ENCODE results near the gene RPN2. TPM values are rescaled to one million over a fixed set of nuclear protein-coding genes. Genes with fewer than 3 reads are reported as not detected.

The RPN2 gene
- total and polyA plus RNA-seq, 4 donors: 153 to 241 (median 177) TPM

GRCh38 chr20:37259865-37260264, 80.7 kb downstream of the RPN2 start:
- WGBS: 60% methylated on average over 3 of the region's 3 CpGs
- H3K9ac ChIP-seq (ENCODE audit: low read depth in 1 of 2, low read length in 2 of 2): no peak overlapping the region
- TF ChIP-seq EGR1 (IDR thresholded peaks at IDR 0.05; ENCODE audit: low read depth in 2 of 2): no peak
- no peak for TF ChIP-seq RXRA (IDR thresholded peaks at IDR 0.05)
- TF ChIP-seq TAF1 (conservative IDR thresholded peaks at IDR 0.05): no peak
- TF ChIP-seq JUND (IDR thresholded peaks at IDR 0.05): no peak
- no peak for TF ChIP-seq MAX (IDR thresholded peaks at IDR 0.05)
- H3K9me3 ChIP-seq (ENCODE audit: control insufficient read depth in 4 of 4, low read length in 3 of 4): no peaks in the 10 kb centered on the region
- no peaks in the 10 kb centered on the region for H3K36me3 ChIP-seq (ENCODE audit: control insufficient read depth in 4 of 4, insufficient read depth in 3 of 4, low read depth in 1 of 4, low read length in 3 of 4)
- H3K27ac ChIP-seq (ENCODE audit: low read depth in 1 of 2, low read length in 2 of 2): no peak overlapping the region
- H3K4me3 ChIP-seq (ENCODE audit: low read depth in 1 of 3, low read length in 3 of 3): no peak overlapping the region
- DNase-seq (ENCODE audit: low spot score): no peak
- no peaks in the 10 kb centered on the region for H3K4me1 ChIP-seq (ENCODE audit: control insufficient read depth in 4 of 4, insufficient read depth in 4 of 4, low read length in 3 of 4)
- peaks cover 0 to 9% (median 0%) of the 10 kb centered on the region in 4 donors for H3K27me3 ChIP-seq (ENCODE audit: control insufficient read depth in 4 of 4, insufficient read depth in 4 of 4, low read length in 3 of 4)

GRCh38 chr20:37260923-37261322, 81.8 kb downstream of the RPN2 start:
- Histone ChIP-seq H3K4me3 (ENCODE audit: low read depth in 1 of 3, low read length in 3 of 3) (no peak overlapping the region), H3K36me3 (ENCODE audit: control insufficient read depth in 4 of 4, insufficient read depth in 3 of 4, low read depth in 1 of 4, low read length in 3 of 4) (no peaks in the 10 kb centered on the region), H3K9ac (ENCODE audit: low read depth in 1 of 2, low read length in 2 of 2) (no peak overlapping the region), H3K27ac (ENCODE audit: low read depth in 1 of 2, low read length in 2 of 2) (no peak overlapping the region), H3K27me3 (ENCODE audit: control insufficient read depth in 4 of 4, insufficient read depth in 4 of 4, low read length in 3 of 4) (peaks cover 0 to 9% (median 0%) of the 10 kb centered on the region in 4 donors), H3K9me3 (ENCODE audit: control insufficient read depth in 4 of 4, low read length in 3 of 4) (no peaks in the 10 kb centered on the region), H3K4me1 (ENCODE audit: control insufficient read depth in 4 of 4, insufficient read depth in 4 of 4, low read length in 3 of 4) (no peaks in the 10 kb centered on the region)
- no peak for DNase-seq (ENCODE audit: low spot score)
- 75% methylated on average over 4 of the region's 4 CpGs for WGBS
- TF ChIP-seq REST (IDR thresholded peaks at IDR 0.05): no peak

GRCh38 chr20:37261714-37262113, 82.6 kb downstream of the RPN2 start, which contains the start of gene GHRH:
Gene GHRH, minus strand, starts transcription at chr20:37261814. Its CDS starts 4,925 bp downstream, at chr20:37256889.
- WGBS: 74% methylated on average over 9 of the region's 9 CpGs
- DNase-seq (ENCODE audit: low spot score): no peak
- Histone ChIP-seq H3K4me3 (ENCODE audit: low read depth in 1 of 3, low read length in 3 of 3) (no peak within 1 kb of the TSS), H3K27me3 (ENCODE audit: control insufficient read depth in 4 of 4, insufficient read depth in 4 of 4, low read length in 3 of 4) (peaks cover 0 to 9% (median 0%) of the 10 kb centered on the region in 4 donors), H3K9me3 (ENCODE audit: control insufficient read depth in 4 of 4, low read length in 3 of 4) (no peaks in the 10 kb centered on the region), H3K27ac (ENCODE audit: low read depth in 1 of 2, low read length in 2 of 2) (no peak within 1 kb of the TSS), H3K9ac (ENCODE audit: low read depth in 1 of 2, low read length in 2 of 2) (no peak within 1 kb of the TSS), H3K4me1 (ENCODE audit: control insufficient read depth in 4 of 4, insufficient read depth in 4 of 4, low read length in 3 of 4) (no peaks in the 10 kb centered on the region), H3K36me3 (ENCODE audit: control insufficient read depth in 4 of 4, insufficient read depth in 3 of 4, low read depth in 1 of 4, low read length in 3 of 4) (no peaks in the 10 kb centered on the region)
- TF ChIP-seq CTCF (IDR thresholded peaks at IDR 0.05; ENCODE audit: low read depth, low read length, missing input control): no peak
- TF ChIP-seq MAX (IDR thresholded peaks at IDR 0.05): no peak
- no peak for TF ChIP-seq RXRA (IDR thresholded peaks at IDR 0.05)
- no peak for TF ChIP-seq HNF4A (conservative IDR thresholded peaks at IDR 0.05)
- no peak for TF ChIP-seq YY1 (IDR thresholded peaks at IDR 0.05)
- no peak for TF ChIP-seq ZBTB33 (IDR thresholded peaks at IDR 0.05)
- no peak for TF ChIP-seq FOXA1 (IDR thresholded peaks at IDR 0.05)
- no peak for TF ChIP-seq GABPA (IDR thresholded peaks at IDR 0.05 in 1 of 2, conservative IDR thresholded peaks at IDR 0.05 in 1 of 2)
- TF ChIP-seq ATF3 (IDR thresholded peaks at IDR 0.05): no peak
- no peak for TF ChIP-seq REST (IDR thresholded peaks at IDR 0.05)

Measured in liver (tissue), 9 donors.